HG03039 (cell line): ENCODE results near the gene TEX29.

Source experiments
- ATAC-seq: cut with Tn5 transposase; IDR thresholded peaks from one replicate; pipeline ENCODE4 v1.9.1; 2021; ENCODE audit warnings: mild to moderate bottlenecking, moderate library complexity; ENCODE audit not compliant: unreplicated experiment

Gene TEX29

GRCh38 chr13:111365149-111366005, 44.9 kb downstream of the TEX29 start:
- ATAC-seq = no peak

- no peak for ATAC-seq
Observed at GRCh38 chr13:111367340-111367739, 46.9 kb downstream of the TEX29 start.

- no peak for ATAC-seq
Observed at GRCh38 chr13:111368091-111368490, 47.6 kb downstream of the TEX29 start.

DNA sequence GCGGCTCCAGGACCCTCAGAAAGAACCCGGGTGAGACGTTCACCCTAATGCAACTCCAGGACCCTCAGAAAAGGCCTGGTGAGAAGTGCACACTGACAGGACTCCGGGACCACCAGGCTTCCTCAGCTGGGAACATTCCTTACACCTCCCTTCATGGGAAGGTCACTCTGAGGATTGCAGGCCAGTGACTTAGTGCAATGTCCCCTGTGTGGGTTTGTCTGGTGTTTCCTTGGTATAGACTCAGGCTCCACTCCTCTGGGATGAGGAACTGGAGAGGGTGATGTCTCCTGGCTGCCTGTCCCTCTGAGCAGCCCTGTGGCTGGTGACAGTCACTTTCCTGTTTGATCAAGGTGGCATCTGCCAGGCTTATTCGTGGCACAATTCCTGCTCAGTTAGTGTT, 49.7 kb downstream of the TEX29 start:
- ATAC-seq = no peak

DNA sequence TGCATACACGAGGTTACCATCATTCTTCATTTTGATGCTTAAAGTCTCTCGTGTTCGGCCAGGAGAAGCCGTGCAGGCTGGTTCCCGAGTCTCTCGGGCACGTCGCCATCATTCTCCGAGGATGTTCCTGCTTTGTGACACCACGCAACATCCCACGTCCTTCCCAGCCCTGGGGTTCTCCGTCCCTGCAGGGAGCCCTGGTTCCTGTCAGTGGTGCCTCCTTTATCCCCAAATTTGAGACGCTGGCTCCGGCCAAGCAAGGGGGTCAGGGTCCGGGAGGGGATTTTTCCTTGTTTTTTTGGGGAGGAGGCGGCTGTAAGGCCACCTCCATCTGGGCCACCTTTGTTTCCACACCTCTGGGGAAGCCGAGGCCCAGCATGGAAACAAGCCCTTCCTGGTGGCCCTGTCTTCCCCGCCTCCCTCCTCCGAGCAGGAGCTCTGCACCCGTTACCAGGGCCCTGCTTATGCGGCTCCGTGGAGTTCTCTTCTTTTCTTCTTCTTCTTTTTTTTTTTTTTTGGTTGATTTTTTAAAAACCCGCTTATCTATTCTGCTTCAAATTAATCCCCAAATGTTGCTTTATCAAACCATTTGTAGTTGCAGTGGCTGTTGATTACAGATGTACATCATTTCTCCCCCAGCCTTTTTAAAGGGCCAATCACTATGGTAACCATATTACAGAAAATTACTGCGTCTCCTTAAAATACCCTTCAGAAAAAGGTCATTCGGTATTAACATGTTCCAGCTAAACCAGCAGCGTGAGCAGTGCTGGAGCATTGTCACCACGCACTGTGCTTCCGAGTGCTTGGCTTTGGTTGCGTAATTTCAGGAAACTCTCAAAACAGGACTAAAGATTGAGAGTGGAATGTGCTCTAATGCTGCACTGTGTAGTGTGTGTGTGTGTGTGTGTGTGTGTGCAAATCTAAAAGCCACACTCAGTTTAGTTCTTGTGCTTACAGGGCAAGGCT, 50.4 kb downstream of the TEX29 start:
- no peak for ATAC-seq

- no peak for ATAC-seq
Observed at GRCh38 chr13:111371720-111372119, 51.3 kb downstream of the TEX29 start.

DNA sequence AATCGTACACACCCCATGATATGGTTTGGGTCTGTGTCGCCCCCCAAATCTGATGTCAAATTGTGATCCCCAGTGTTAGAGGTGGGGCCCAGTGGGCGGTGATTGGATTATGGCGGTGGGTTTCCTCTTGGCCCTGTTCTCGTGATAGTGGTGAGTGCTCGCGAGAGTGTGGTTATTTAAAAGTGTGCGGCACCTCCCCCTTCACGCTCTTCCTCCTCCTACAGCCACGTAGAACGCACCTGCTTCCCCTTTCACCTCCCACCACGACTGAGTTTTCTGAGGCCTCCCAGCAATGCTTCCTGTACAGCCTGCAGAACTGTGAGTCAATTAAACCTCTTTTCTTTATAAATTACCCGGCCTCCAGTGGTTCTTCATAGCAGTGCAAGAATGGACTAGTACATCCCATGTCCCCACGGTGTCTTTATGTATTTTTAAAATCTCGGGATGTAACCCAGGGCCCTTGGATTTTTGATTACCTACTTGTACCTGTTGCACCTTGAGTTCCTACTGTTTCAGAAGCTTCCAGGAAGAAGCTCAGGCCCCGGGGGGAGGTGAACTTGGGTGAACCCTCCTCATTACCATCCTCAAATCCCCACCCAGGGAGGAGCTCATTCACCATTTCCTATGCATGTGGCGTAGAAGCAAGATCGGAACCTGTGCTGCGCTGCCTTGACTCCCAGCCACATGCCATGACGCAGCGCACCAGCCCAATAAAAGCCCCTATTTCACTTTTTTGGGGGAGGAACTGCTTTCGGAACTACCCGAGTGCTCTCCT, 52.4 kb downstream of the TEX29 start:
- no peak for ATAC-seq

GRCh38 chr13:111373486-111373885, 53.0 kb downstream of the TEX29 start:
- ATAC-seq = no peak

DNA sequence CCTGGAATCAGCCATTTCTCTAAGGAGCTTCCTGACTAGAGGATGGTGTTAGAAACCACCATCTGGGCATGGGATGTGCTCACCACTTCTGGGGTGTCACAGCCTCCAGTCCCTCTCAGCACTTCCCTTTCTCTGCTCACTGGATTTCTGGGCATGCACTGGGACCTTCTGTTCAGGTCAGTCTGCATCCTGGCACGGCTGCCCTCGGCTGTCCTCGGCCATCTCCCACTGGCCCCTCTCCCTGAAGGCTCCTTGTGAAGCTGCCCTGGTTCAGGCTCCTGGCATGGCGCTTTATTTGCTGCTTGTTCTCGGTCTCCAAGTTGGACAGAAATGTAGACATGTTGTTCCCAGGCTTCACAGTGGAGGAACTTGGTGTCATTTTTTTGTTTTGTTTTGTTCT, 60.0 kb downstream of the TEX29 start:
- ATAC-seq = no peak

- ATAC-seq = no peak
Observed at GRCh38 chr13:111382411-111382810, 62.0 kb downstream of the TEX29 start.

DNA sequence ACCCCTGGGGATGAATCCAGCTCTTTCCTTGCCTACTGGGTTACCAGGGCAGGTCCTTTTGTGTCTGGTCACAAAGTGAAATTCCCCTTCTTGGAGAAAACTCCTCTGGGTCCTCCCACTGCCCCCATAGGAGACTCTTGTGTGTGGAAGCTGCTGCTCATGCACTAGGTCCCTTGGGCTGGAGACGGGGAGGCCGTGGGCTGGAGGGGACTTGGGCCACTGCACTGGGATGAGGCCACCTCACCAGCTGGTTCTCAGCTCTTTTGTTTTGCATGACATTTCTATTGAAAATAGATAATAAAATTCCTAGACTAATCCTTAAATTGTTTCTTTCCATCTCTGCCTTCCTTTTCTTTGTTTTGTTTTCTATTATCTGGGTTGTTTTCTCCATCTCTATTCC, 62.4 kb downstream of the TEX29 start:
- ATAC-seq = no peak

GRCh38 chr13:111383591-111384440, 63.4 kb downstream of the TEX29 start:
- no peak for ATAC-seq

- ATAC-seq = no peak
Observed at GRCh38 chr13:111384441-111385182, 64.2 kb downstream of the TEX29 start.

GRCh38 chr13:111385183-111385857, 64.9 kb downstream of the TEX29 start:
- no peak for ATAC-seq

GRCh38 chr13:111387026-111387871, 66.8 kb downstream of the TEX29 start:
- no peak for ATAC-seq

- no peak for ATAC-seq
Observed at GRCh38 chr13:111387945-111388600, 67.6 kb downstream of the TEX29 start.

- ATAC-seq = no peak
Observed at GRCh38 chr13:111388851-111389500, 68.5 kb downstream of the TEX29 start.
